Measurements from ENCODE around the gene TEP1.

DNA sequence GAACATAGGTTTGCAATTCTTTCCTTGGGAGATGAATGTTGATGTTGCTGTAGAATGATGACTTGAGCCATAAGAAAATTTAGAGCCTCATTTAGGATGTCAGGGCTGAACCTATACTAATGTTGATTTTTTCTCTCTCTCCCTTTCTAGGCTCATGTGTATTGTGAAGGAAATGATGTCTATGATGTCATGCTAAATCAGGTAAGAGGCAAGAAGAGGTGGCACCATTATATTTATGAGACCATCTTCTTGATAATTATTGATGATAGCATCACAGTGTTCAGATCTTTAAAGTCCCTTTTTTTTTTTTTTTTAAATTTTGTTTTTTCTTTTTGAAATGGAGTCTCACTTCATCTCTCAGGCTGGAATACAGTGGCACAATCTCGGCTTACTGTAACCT lies 66.6 kb downstream of the TEP1 start:
- TF ChIP-seq, protein P1, sequence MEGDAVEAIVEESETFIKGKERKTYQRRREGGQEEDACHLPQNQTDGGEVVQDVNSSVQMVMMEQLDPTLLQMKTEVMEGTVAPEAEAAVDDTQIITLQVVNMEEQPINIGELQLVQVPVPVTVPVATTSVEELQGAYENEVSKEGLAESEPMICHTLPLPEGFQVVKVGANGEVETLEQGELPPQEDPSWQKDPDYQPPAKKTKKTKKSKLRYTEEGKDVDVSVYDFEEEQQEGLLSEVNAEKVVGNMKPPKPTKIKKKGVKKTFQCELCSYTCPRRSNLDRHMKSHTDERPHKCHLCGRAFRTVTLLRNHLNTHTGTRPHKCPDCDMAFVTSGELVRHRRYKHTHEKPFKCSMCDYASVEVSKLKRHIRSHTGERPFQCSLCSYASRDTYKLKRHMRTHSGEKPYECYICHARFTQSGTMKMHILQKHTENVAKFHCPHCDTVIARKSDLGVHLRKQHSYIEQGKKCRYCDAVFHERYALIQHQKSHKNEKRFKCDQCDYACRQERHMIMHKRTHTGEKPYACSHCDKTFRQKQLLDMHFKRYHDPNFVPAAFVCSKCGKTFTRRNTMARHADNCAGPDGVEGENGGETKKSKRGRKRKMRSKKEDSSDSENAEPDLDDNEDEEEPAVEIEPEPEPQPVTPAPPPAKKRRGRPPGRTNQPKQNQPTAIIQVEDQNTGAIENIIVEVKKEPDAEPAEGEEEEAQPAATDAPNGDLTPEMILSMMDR (IDR thresholded peaks at IDR 0.05; ENCODE audit: low read depth, low read length) = no peak
- no peak for TF ChIP-seq EZH2phosphoT487 (IDR thresholded peaks at IDR 0.05; ENCODE audit: low read depth)

All from OCI-LY3 (cell line).